Hepatocyte (in vitro differentiated cells): ENCODE results near the gene MBNL1.

ENCODE experiments used
- EZH2 ChIP-seq: fragments of 200-600 bp; sonication (generic); IDR thresholded peaks from 2 replicates; pipeline ENCODE4 v1.6.1; 2016; ENCODE audit warnings: antibody characterized with exemption, mild to moderate bottlenecking, borderline replicate concordance
- EZH2phosphoT487 ChIP-seq: fragments of 200-600 bp; sonication (generic); IDR thresholded peaks from one replicate; pipeline ENCODE4 v1.6.1; 2018; ENCODE audit warnings: antibody characterized with exemption, mild to moderate bottlenecking, low read depth, moderate library complexity; ENCODE audit not compliant: unreplicated experiment, severe bottlenecking
- TF ChIP-seq, protein P1 (sequence below): fragments of 200-600 bp; sonication (generic); IDR thresholded peaks from 2 replicates; pipeline ENCODE4 v1.5.1; 2016; ENCODE audit warnings: antibody characterized with exemption, mild to moderate bottlenecking; ENCODE audit not compliant: poor library complexity

GRCh38 chr3:152255290-152255689, 13.4 kb upstream of the MBNL1 start:
- TF ChIP-seq, protein P1, sequence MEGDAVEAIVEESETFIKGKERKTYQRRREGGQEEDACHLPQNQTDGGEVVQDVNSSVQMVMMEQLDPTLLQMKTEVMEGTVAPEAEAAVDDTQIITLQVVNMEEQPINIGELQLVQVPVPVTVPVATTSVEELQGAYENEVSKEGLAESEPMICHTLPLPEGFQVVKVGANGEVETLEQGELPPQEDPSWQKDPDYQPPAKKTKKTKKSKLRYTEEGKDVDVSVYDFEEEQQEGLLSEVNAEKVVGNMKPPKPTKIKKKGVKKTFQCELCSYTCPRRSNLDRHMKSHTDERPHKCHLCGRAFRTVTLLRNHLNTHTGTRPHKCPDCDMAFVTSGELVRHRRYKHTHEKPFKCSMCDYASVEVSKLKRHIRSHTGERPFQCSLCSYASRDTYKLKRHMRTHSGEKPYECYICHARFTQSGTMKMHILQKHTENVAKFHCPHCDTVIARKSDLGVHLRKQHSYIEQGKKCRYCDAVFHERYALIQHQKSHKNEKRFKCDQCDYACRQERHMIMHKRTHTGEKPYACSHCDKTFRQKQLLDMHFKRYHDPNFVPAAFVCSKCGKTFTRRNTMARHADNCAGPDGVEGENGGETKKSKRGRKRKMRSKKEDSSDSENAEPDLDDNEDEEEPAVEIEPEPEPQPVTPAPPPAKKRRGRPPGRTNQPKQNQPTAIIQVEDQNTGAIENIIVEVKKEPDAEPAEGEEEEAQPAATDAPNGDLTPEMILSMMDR, result no peak
- no peak for TF ChIP-seq EZH2
- TF ChIP-seq EZH2phosphoT487, result no peak
